Activated T-helper 2 cell treated with anti-CD3 and anti-CD28 coated beads, Interferon-gamma antibody, Interleukin-2, Interleukin-4, amounts not matched to agents 10 μg/mL and 5 μg/mL and 100 μg/mL, durations not matched to agents 14 hours and 24 hours and 36 hours (primary cell): ENCODE measurements around the gene DPYSL5. TPM values are rescaled to one million over a fixed set of nuclear protein-coding genes. Genes with fewer than 3 reads are reported as not detected.
"Not testable (repeated sequence)": the region's sequence is repeated elsewhere in the genome, so short reads cannot be mapped to it uniquely, and the experiment has no call there.

Experiments
- DNase-seq: peaks from one replicate; pipeline ENCODE4 v3.0.0; 2021; ENCODE audit warnings: low spot score
- H3K27ac Mint-ChIP-seq: one replicate; pipeline ENCODE4 v1.8.0; 2021; ENCODE audit warnings: mixed read lengths
- H3K27me3 Mint-ChIP-seq: one replicate; pipeline ENCODE4 v1.8.0; 2021; ENCODE audit warnings: low read depth, mixed read lengths
- H3K36me3 Mint-ChIP-seq: one replicate; pipeline ENCODE4 v1.8.0; 2021; ENCODE audit warnings: low read depth, mixed read lengths
- H3K4me1 Mint-ChIP-seq: one replicate; pipeline ENCODE4 v1.8.0; 2021; ENCODE audit warnings: low read depth, mixed read lengths
- H3K4me3 Mint-ChIP-seq: one replicate; pipeline ENCODE4 v1.8.0; 2021; ENCODE audit warnings: low read depth, mild to moderate bottlenecking, moderate library complexity, mixed read lengths
- H3K9me3 Mint-ChIP-seq: one replicate; pipeline ENCODE4 v1.8.0; 2021; ENCODE audit warnings: mixed read lengths
- intact Hi-C: fragments of 100-400 bp; cut with micrococcal nuclease; formaldehyde crosslinking; loops from one replicate; pipeline ENCODE4 v1.15.1; 2023
- total RNA-seq: library from RNA; stranded (reverse); gene quantifications from 2 replicates; pipeline ENCODE4 v1.2.3, GENCODE V29; 2022

DPYSL5 gene
- total RNA-seq, 1 donor from 2014 or later, result not detected

DNA sequence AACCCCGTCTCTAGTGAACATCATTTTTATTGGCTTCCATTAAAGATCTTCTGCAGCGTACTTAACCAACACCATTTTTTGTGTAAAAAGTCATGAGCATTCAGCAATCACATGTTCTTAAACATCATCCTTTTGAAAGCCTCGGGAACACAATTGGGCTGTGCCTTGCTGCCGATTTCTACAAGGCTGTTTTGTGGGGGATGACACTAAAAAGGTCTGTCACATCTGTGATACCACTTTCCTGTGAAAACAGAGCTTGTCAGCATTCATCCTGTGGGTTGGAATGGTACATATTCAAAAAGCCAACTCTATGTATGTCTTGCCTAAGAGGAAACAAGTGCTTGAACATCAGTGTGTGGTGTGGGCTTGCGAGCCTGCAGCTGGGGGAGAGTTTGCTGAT, 73.4 kb downstream of the DPYSL5 start:
- no peak for DNase-seq
- Mint-ChIP-seq H3K9me3 (no peaks in the 10 kb centered on the region), H3K36me3 (no peaks in the 10 kb centered on the region), H3K4me3 (no peak overlapping the region), H3K27me3 (peaks cover 19% of the 10 kb centered on the region), H3K27ac (no peak overlapping the region), H3K4me1 (peaks cover 6% of the 10 kb centered on the region)
- intact Hi-C loops, result loop anchor here (5.0 kb wide), 1 partner anchor 74 kb away; the partner anchor contains the start of gene DPYSL5

DNA sequence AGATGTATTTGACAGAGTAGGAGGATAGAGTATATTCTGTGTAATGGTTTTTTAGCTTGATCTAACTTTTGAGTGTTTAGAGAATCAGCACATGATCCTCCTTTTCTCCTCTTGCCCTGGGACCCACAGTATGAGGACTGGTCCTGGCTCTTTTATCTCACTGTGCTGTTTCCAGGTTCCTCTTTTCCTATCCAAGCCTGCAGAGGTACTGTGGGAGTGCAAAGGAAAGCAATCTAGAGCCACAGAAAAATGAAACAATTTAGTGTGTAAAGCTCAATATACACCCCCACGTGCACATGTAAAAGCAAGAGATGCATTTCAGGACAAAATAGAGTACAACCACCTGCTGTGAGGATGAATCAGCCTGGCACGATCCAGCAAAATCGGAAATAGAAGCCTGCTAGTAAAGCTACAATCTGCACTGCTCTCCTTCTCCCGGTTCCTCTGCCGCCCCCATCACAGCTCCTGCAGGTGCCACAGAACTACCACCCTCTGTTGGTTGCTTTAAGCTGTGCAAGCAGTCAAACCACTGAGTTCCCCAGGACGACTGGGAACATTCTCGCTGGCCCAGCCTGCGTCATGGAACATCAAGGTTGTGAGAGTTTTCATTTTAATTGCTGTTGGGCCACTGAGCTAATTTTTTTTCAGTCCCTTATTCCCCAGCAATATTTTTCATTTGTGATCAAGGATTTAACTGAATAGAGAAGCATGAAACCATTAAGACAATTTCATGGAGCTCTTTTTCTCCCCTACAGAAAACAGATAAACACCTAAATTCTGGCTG, 74.7 kb downstream of the DPYSL5 start:
- H3K27me3 Mint-ChIP-seq, result peaks cover 19% of the 10 kb centered on the region
- no peaks in the 10 kb centered on the region for H3K9me3 Mint-ChIP-seq
- H3K36me3 Mint-ChIP-seq, result no peaks in the 10 kb centered on the region
- H3K27ac Mint-ChIP-seq, result no peak overlapping the region
- no peak for DNase-seq
- no peak overlapping the region for H3K4me3 Mint-ChIP-seq
- intact Hi-C loops, result loop anchor here (5.0 kb wide), 1 partner anchor 75 kb away; the partner anchor contains the start of gene DPYSL5
- H3K4me1 Mint-ChIP-seq, result peaks cover 6% of the 10 kb centered on the region

DNA sequence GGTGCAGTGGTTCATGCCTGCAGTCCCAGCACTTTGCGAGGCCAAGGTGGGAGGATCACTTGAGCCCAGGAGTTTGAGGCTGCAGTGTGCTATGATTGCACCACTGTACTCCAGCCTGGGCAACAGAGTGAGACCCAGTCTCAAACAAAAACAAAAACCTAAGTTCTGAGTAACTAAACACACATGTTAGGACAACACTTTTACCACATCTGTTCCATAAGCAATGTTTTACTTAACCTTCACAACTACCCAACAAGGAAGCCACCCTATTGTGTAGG, 75.2 kb downstream of the DPYSL5 start:
- not testable (repeated sequence) for H3K9me3 Mint-ChIP-seq, H3K36me3 Mint-ChIP-seq, DNase-seq, H3K4me3 Mint-ChIP-seq, H3K4me1 Mint-ChIP-seq, H3K27ac Mint-ChIP-seq
- peaks cover 19% of the 10 kb centered on the region for H3K27me3 Mint-ChIP-seq
- intact Hi-C loops, result loop anchor here (5.0 kb wide), 1 partner anchor 76 kb away; the partner anchor contains the start of gene DPYSL5

DNA sequence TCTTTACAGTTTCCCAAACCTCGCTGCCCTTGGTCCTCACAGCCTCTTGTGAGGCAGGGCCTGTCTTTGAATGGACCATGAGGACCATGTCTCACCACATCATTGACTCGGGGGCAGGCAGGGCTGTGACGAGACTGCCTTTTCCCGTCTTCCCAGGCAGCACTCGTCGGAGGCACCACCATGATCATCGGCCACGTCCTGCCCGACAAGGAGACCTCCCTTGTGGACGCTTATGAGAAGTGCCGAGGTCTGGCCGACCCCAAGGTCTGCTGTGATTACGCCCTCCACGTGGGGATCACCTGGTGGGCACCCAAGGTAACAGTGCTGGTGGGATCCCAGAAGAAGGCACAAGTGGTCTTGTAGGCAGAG, 76.8 kb downstream of the DPYSL5 start:
- Mint-ChIP-seq H3K27me3 (peaks cover 19% of the 10 kb centered on the region), H3K4me3 (no peak overlapping the region), H3K27ac (no peak overlapping the region), H3K4me1 (peaks cover 6% of the 10 kb centered on the region), H3K9me3 (no peaks in the 10 kb centered on the region), H3K36me3 (no peaks in the 10 kb centered on the region)
- intact Hi-C loops, result loop anchor here (5.0 kb wide), 1 partner anchor 77 kb away; the partner anchor contains the start of gene DPYSL5
- DNase-seq, result no peak

DNA sequence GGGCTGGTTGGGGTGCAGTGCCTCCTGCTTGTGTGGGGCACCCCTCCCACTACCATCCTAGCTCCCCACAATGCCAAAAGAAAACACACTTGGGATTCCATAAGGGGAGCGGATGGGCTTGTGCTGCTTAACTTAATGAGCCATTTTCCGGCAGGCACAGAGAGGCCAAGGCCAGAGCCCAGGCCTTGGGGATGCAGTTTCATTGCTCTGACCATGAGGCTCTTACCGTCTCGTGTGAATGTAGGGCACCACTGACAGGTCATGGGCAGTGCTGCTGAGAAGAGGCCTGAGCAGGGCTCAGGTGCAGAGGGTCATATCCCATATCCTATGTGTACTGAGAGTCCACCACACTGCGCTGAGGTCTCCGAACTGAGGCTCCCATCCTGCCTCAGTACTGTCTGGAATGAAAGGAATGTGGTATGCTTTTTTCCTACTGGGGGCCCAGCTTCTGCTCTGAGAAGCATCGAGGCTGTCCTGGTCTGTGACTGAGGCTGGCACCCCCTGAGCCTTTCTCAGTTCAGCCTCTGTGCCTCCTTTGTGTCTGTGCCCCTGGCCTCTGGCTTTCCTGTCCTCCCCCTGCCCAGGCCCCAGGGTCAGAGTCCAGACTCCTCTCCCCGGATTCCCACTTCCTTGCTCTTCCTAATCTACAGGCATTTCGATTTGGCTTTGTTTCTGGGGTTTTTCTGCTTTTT, 77.3 kb downstream of the DPYSL5 start:
- Mint-ChIP-seq H3K27me3 (peaks cover 19% of the 10 kb centered on the region), H3K27ac (no peak overlapping the region), H3K36me3 (no peaks in the 10 kb centered on the region), H3K4me3 (no peak overlapping the region), H3K9me3 (no peaks in the 10 kb centered on the region), H3K4me1 (peaks cover 6% of the 10 kb centered on the region)
- DNase-seq, result no peak
- intact Hi-C loops, result no loop called here

DNA sequence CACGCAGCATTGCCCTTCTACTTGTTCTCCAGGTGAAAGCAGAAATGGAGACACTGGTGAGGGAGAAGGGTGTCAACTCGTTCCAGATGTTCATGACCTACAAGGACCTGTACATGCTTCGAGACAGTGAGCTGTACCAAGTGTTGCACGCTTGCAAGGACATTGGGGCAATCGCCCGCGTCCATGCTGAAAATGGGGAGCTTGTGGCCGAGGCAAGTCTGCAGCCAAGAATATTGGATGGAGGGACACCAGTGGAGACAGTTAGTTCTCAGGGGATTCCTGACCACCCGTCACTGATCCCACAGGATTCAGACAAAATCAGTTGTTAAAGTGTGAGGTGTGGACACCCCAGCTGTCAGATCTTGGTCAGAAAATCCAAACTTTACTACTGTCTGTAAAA, 79.3 kb downstream of the DPYSL5 start:
- peaks cover 10% of the 10 kb centered on the region for H3K27me3 Mint-ChIP-seq
- no peak overlapping the region for H3K4me3 Mint-ChIP-seq
- peaks cover 6% of the 10 kb centered on the region for H3K4me1 Mint-ChIP-seq
- intact Hi-C loops, result no loop called here
- H3K9me3 Mint-ChIP-seq, result no peaks in the 10 kb centered on the region
- no peak for DNase-seq
- H3K36me3 Mint-ChIP-seq, result no peaks in the 10 kb centered on the region
- no peak overlapping the region for H3K27ac Mint-ChIP-seq

DNA sequence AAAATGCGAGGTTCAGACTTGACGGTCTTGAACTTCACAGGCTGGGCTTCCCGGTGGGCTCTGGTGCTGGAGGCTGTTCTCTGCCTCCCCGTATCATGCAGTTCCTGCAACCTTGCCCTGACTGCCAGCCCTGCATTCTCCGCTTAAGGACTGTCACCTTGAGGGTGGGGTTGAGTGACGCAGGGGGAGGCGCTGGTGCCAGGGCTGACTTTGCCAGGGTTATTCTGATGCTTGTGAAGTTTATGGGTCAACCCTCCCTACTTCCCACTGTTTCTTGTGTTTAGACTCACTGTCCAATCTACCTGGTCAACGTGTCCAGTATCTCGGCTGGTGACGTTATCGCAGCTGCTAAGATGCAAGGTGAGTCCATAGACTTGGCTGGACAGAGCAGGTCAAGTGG, 85.0 kb downstream of the DPYSL5 start:
- Mint-ChIP-seq H3K27me3 (peaks cover 2% of the 10 kb centered on the region), H3K9me3 (no peaks in the 10 kb centered on the region), H3K27ac (no peak overlapping the region), H3K36me3 (no peaks in the 10 kb centered on the region), H3K4me3 (no peak overlapping the region), H3K4me1 (no peaks in the 10 kb centered on the region)
- intact Hi-C loops, result no loop called here
- no peak for DNase-seq

DNA sequence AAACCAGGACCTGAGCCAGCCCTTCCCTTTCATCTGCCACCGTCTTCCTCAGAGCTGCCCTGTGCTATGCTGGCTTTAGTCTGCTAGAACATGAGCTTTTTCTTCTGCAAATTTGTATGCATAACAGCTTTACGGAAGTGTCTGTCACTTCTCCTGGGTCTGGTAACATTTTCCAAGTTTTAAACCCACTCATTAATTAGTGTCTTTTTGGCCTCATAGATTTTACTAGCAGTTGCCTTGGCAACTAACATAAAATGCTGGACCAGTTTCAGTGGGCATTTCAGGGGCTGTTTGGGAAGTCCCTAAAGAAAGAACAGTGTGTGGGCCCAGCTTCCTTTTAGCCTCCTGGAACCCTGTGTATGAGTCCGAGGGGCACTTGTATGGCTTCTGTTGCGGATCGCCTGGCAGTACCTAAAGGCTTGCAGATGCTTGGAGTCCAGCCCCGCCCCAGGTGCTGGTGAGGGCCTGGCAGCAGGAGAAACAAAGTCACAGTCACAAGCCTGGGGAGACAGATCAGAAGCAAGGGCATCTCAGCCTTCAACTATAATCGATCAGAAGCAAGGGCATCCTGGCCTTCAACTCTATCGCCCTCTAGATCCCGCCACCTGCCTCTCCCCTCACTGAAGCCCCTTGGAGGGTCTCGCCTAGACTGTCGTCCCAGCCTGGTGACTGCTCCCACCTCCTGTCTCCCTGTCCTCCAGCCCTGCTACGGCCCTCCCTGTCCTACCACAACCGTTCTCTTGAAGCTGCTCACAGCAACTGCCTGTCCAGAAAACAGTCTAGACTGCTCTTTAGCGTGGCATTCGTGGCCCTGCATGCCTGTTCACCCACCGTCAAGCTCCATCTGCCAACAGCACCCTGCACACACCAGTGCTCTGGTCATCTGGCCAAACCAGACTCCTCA, 85.8 kb downstream of the DPYSL5 start:
- no peaks in the 10 kb centered on the region for H3K36me3 Mint-ChIP-seq
- DNase-seq, result no peak
- intact Hi-C loops, result no loop called here
- no peaks in the 10 kb centered on the region for H3K4me1 Mint-ChIP-seq
- H3K27ac Mint-ChIP-seq, result no peak overlapping the region
- no peaks in the 10 kb centered on the region for H3K9me3 Mint-ChIP-seq
- H3K27me3 Mint-ChIP-seq, result peaks cover 2% of the 10 kb centered on the region
- H3K4me3 Mint-ChIP-seq, result no peak overlapping the region

DNA sequence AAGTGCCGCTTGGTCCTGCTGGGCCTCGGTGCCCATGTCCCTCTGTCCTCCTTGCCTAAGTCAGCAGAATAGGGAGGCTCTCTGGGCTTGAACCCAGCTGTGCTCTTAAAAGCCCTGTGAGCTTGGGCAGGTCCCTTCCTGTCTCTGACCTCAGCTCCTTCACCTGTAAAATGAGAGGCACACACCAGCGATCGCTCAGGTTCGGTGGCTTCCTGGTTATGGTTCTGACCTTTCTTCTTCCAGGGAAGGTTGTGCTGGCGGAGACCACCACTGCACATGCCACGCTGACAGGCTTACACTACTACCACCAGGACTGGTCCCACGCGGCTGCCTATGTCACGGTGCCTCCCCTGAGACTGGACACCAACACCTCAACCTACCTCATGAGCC, 86.4 kb downstream of the DPYSL5 start:
- no peak for DNase-seq
- Mint-ChIP-seq H3K36me3 (no peaks in the 10 kb centered on the region), H3K27me3 (peaks cover 2% of the 10 kb centered on the region), H3K9me3 (no peaks in the 10 kb centered on the region), H3K27ac (no peak overlapping the region), H3K4me1 (no peaks in the 10 kb centered on the region), H3K4me3 (no peak overlapping the region)
- intact Hi-C loops, result no loop called here

DNA sequence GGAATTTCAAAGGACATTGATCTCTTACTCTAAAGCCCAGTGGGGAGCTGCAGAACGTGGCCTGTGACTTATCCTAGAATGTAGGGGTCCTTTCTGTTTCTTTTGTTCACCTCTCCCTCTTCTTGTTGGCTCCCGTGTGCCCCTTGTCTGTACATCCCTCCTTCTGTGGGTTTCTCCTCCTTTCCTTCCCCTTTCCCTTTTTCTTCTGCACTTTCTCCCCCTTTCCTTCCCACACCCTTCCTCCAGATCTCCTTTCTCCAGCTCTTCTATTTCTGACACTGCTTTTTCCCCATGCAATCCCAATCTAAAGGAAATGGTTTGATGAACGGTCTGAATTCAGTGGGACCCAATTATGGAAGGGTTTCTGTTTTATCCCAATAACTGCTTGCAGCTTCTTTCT, 87.1 kb downstream of the DPYSL5 start:
- intact Hi-C loops, result no loop called here
- Mint-ChIP-seq H3K9me3 (no peaks in the 10 kb centered on the region), H3K27ac (no peak overlapping the region)

DNA sequence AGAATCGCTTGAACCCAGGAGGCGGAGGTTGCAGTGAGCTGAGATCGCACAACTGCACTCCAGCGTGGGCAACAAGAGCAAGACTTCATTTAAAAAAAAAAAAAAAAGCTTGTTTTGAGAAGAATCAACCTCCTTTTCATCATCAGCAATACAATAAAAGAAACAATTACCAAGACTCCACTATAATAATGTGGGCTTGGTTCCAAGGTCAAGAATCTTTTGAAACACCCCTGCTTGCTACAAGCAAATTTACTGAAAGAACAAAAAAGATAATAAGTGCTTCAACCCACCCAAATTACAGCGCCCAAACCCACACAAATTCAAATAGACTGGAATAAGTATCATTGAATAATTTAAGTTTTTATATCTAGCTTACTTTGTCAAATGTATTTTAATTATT, 88.9 kb downstream of the DPYSL5 start:
- intact Hi-C loops, result no loop called here
- Mint-ChIP-seq H3K4me1 (no peaks in the 10 kb centered on the region), H3K36me3 (no peaks in the 10 kb centered on the region), H3K9me3 (no peaks in the 10 kb centered on the region), H3K27me3 (peaks cover 3% of the 10 kb centered on the region), H3K27ac (no peak overlapping the region), H3K4me3 (no peak overlapping the region)
- DNase-seq, result no peak

More for the DNA sequence above, 87.1 kb downstream of the DPYSL5 start:
- H3K4me1 Mint-ChIP-seq, result no peaks in the 10 kb centered on the region
- H3K4me3 Mint-ChIP-seq, result no peak overlapping the region
- peaks cover 2% of the 10 kb centered on the region for H3K27me3 Mint-ChIP-seq
- H3K36me3 Mint-ChIP-seq, result no peaks in the 10 kb centered on the region
- no peak for DNase-seq

DNA sequence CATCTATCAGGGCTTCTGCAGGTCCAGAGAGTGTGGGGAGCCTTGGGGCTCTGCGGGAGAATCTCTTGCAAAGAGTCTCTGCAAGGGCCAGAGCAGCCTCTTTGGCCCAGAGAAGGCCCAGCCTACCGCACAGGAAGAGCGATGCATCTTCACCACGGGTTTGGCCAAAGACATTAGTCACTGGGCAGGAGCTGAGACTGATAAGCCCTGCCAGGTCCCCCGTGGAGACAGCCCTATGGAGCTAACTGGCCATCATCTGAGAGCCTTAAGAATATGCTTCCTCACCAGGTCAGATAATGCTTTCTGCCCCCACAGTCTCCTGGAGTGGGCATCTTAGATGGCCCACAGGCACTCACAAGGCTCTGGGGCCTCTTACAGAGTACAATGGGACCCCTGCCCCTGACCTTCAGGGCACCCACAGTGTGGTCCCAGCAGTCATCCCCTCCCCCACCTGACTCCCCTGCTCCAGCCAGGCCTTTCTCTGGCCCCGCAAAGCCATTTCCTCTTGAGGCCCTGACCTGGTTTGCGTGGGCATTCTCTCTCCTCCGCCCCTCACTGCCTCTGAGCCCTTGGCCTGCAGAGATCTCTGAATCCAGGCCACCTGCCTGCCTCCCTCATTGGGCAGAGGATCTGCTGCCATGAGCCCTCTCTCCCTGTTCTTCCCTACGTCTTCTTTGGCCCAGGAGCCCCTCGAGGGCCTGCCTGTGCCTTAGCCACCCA, 90.6 kb downstream of the DPYSL5 start:
- no peak for DNase-seq
- H3K36me3 Mint-ChIP-seq, result no peaks in the 10 kb centered on the region
- H3K27ac Mint-ChIP-seq, result no peak overlapping the region
- H3K9me3 Mint-ChIP-seq, result no peaks in the 10 kb centered on the region
- H3K4me1 Mint-ChIP-seq, result no peaks in the 10 kb centered on the region
- intact Hi-C loops, result no loop called here
- H3K27me3 Mint-ChIP-seq, result peaks cover 7% of the 10 kb centered on the region
- no peak overlapping the region for H3K4me3 Mint-ChIP-seq
